Activated T-cell treated with anti-CD3 and anti-CD28 coated beads for 24 hours (primary cell): ENCODE data around the gene TUBE1.
"Not testable (repeated sequence)": the region's sequence is repeated elsewhere in the genome, so short reads cannot be mapped to it uniquely, and the experiment has no call there.

ENCODE experiments used
- DNase-seq: peaks from one replicate; pipeline ENCODE4 v3.0.0-alpha.2; 2020; ENCODE audit warnings: low read depth

TUBE1 gene

GRCh38 chr6:112062966-112063365 lies 24.3 kb downstream of the TUBE1 start:
- DNase-seq = no peak

DNA sequence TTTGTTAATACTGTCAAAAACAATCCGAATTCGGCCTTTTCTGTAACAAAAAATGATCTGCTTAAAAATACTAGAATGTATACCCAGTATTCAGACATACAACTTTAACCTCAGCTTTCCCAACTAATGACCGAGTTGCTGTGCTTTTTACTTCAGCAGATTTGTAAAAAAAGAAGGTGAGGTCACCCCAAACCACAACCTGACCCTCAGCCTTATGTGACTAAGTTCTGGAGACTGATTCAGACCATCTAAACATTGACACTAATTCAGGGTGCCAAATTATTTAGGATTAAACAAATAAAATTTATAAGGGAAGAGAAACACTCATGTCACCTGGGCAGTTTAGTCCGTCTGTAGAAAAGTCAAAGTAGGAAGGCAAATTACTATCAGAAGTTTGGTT lies 25.7 kb downstream of the TUBE1 start:
- DNase-seq = no peak

GRCh38 chr6:112058243-112059032 lies 28.8 kb downstream of the TUBE1 start:
- DNase-seq = no peak

GRCh38 chr6:112054555-112055190 lies 32.6 kb downstream of the TUBE1 start:
- no peak for DNase-seq

GRCh38 chr6:112054001-112054400 lies 33.3 kb downstream of the TUBE1 start, which contains the start of gene CCN6:
Gene CCN6, plus strand, starts transcription at chr6:112054104. Its CDS starts 254 bp downstream, at chr6:112054358.
- no peak for DNase-seq

- DNase-seq = not testable (repeated sequence)
Measured at GRCh38 chr6:112051251-112051740, 36.0 kb downstream of the TUBE1 start.

DNA sequence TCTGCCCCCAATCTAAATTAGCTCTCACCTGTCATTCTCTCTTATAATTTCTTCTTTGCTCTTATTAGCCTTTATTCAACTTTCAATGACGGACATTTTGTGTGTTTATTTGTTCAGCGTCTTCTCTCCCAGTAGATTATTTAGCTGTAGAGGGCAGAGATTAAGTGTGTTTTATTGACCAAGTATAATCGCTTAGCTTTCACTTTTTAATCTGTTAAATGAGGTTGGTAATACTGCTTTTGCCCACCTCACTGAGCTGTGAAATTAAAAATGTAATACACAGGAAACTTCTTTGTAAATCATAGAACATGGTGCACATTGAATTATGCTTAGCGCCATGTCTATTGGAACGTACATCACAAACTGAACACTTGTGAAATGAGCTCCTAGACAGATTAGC lies 36.9 kb downstream of the TUBE1 start:
- DNase-seq = no peak

DNA sequence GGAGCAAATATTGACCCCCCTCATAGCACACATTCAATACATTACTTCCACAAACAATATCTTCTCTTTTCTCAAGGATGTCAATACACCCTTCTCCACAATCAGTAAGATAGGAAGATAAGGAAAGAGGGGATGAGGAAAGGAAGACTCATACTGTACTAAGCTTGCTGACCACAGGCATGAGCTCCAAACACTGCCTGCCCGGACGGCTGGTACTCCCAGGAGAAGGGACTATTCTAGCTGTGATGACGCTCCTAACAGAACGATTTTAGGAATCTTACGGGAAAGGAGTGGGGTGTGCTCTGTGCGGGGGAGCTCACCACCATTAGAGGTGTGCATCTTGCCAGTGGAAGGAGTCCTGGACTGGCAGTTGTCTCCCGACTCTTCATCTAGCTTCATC lies 37.3 kb downstream of the TUBE1 start:
- DNase-seq = no peak

- DNase-seq = no peak
Measured at GRCh38 chr6:112049026-112049799, 38.1 kb downstream of the TUBE1 start.

- DNase-seq = not testable (repeated sequence)
Measured at GRCh38 chr6:112047523-112047922, 39.8 kb downstream of the TUBE1 start.

- no peak for DNase-seq
Measured at GRCh38 chr6:112044856-112045255, 42.4 kb downstream of the TUBE1 start.

- no peak for DNase-seq
Measured at GRCh38 chr6:112044196-112044595, 43.1 kb downstream of the TUBE1 start.

DNA sequence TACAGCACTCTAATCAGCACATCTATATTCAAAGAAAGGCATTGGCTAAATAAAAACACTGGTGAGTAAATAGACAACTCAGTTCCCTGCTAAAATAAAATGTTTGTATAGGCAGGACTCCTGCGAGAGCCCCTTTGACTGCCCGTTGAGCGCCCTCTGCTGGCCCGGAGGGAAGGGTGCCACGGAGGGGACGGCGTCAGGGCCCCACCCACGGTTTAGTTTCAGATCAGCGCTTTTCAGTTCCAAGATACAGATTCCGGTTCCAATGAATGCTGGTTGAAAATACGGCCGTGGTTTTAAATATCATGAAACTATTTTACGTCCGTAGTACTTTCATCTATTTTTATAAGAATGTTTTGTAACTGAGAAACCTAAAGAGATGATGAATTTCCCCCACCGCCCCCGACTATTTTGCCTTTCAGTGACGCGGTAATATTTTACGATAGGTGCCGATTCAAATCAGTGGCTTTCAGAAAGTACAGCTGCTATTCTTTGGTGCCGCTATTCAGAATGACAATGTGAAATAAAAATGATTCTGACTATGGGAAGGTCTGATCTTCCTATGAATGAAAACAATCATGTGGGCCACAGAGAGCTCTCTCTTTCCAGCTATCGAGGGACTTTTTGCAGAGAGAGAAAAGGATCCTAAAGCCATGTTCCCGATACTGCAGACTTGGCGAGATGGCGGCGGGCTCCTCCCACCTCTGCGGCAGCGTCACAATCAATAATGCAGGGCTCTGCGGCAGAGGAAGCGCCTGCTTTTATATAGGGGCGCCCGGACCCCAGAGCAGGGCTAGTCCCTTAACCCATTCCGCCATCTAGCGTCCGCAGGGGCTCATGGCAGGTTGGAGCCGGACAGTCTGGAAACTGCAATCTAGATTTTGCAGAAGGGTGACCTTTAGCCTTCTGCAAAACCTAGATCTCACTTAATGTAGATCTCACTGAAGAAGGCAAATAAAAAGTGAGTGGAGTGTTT lies 44.0 kb downstream of the TUBE1 start:
- DNase-seq = peak; percentile 86

DNA sequence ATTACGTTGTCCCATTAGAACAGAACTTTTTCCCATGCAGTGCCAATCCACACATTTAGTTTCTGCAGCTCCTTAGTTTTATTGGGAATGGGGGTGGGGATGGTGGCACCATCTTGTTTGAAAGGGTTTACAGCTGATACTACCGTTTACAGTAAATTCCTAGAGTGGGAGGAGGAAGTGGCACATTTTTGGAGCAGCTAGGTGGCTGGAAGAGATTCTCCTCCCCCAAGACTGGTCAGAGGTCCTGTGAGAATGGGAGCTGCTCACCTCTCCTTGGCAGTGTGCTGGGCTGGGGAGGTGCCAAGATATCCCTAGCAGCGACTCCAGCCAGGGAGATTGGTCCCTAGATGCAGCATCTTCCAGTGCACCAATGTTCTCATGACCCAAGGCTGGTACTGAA lies 45.7 kb downstream of the TUBE1 start:
- no peak for DNase-seq

GRCh38 chr6:112040956-112041355 lies 46.3 kb downstream of the TUBE1 start:
- no peak for DNase-seq

- no peak for DNase-seq
Measured at GRCh38 chr6:112039431-112039770, 47.9 kb downstream of the TUBE1 start.

GRCh38 chr6:112038756-112039430 lies 48.4 kb downstream of the TUBE1 start:
- DNase-seq = no peak

- DNase-seq = no peak
Measured at GRCh38 chr6:112038268-112038667, 49.0 kb downstream of the TUBE1 start.

DNA sequence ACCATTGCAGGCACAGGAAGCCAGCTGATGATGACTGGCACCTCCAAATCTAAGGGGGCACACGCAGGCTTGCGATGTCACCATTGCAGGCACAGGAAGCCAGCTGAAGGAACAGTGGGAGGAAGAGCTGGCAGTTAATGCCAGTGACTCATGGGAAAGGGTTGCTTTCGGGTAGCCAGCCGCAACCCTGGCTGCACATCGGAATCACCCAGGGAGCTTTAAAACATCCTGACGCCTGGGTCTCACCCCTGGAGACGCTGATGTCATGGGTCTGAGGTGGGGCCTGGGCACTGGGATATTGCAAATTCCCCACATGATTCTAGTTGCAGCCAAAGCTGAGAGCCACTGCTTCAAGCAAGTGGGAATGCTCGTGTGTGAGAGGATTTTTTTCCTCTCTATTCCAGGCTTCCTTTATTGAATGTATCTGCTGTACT lies 49.5 kb downstream of the TUBE1 start:
- DNase-seq = no peak

DNA sequence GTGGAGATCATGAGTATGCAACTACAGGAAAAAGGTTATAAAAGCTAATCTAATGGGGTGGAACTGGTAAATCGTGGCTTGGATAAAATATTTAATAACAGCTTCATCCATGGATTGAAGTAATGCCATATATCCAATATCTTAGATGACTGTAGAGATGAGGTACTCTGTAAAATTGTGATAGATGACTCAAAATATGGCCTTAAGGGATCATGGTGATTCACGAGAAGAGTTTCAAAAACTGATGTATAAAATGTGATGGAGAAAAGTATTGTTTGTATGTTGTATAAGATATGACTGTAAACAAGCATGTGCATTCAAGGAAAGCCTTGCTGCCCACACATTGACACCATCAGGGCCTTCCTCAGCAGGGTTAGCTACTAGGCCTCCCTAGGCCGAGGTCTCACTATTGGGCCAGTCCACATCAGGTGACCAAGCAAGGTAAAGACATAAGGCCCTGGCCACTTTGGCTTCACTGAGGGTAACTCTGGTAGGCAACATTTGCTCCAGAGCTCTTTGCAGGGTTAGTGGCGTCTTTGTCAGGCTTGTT lies 51.1 kb downstream of the TUBE1 start:
- no peak for DNase-seq

- no peak for DNase-seq
Measured at GRCh38 chr6:112034616-112034995, 52.7 kb downstream of the TUBE1 start.
